ENCODE data around the gene LDB2.
"Not testable (repeated sequence)": the region's sequence is repeated elsewhere in the genome, so short reads cannot be mapped to it uniquely, and the experiment has no call there.

LDB2 gene

GRCh38 chr4:16572631-16573030 is 325.8 kb downstream of the LDB2 start:
- Histone ChIP-seq H3K9ac (ENCODE audit: low read depth, low read length, poor library complexity, severe bottlenecking) (no peak overlapping the region), H4K20me1 (ENCODE audit: insufficient read depth, low read length, poor library complexity, severe bottlenecking) (no peaks in the 10 kb centered on the region), H3K4me1 (ENCODE audit: insufficient read depth, low read length, poor library complexity, severe bottlenecking) (no peaks in the 10 kb centered on the region), H3K4me3 (ENCODE audit: low read length, poor library complexity, severe bottlenecking) (no peak overlapping the region), H3K36me3 (ENCODE audit: insufficient read depth, low read length) (no peaks in the 10 kb centered on the region), H3K79me2 (ENCODE audit: insufficient read depth, low read length) (no peaks in the 10 kb centered on the region), H3K9me3 (ENCODE audit: insufficient read depth, low read depth, low read length) (no peaks in the 10 kb centered on the region), H3K4me2 (ENCODE audit: low read depth, low read length, poor library complexity, severe bottlenecking) (no peak overlapping the region), H3F3A (ENCODE audit: low read depth) (no peaks in the 10 kb centered on the region), H3K9me2 (replicated peaks; ENCODE audit: low read depth, low read length) (no peaks in the 10 kb centered on the region), H3K27me3 (ENCODE audit: insufficient read depth, low read length, poor library complexity, severe bottlenecking) (no peaks in the 10 kb centered on the region), H2AFZ (ENCODE audit: low read length) (no peak overlapping the region)
- no peak for TF ChIP-seq EZH2phosphoT487 (IDR thresholded peaks at IDR 0.05; ENCODE audit: borderline replicate concordance)
- no peak for TF ChIP-seq CTCF (conservative IDR thresholded peaks at IDR 0.05; ENCODE audit: low read length)

GRCh38 chr4:16572161-16572560 is 326.3 kb downstream of the LDB2 start:
- H4K20me1 ChIP-seq (ENCODE audit: insufficient read depth, low read length, poor library complexity, severe bottlenecking) = no peaks in the 10 kb centered on the region
- H3F3A ChIP-seq (ENCODE audit: low read depth) = no peaks in the 10 kb centered on the region
- no peaks in the 10 kb centered on the region for H3K9me3 ChIP-seq (ENCODE audit: insufficient read depth, low read depth, low read length)
- no peaks in the 10 kb centered on the region for H3K79me2 ChIP-seq (ENCODE audit: insufficient read depth, low read length)
- H3K9me2 ChIP-seq (replicated peaks; ENCODE audit: low read depth, low read length) = no peaks in the 10 kb centered on the region
- no peaks in the 10 kb centered on the region for H3K4me1 ChIP-seq (ENCODE audit: insufficient read depth, low read length, poor library complexity, severe bottlenecking)
- no peak overlapping the region for H3K4me2 ChIP-seq (ENCODE audit: low read depth, low read length, poor library complexity, severe bottlenecking)
- no peaks in the 10 kb centered on the region for H3K27me3 ChIP-seq (ENCODE audit: insufficient read depth, low read length, poor library complexity, severe bottlenecking)
- no peak overlapping the region for H3K4me3 ChIP-seq (ENCODE audit: low read length, poor library complexity, severe bottlenecking)
- TF ChIP-seq EZH2phosphoT487 (IDR thresholded peaks at IDR 0.05; ENCODE audit: borderline replicate concordance) (no peak), CTCF (conservative IDR thresholded peaks at IDR 0.05; ENCODE audit: low read length) (no peak)
- H3K9ac ChIP-seq (ENCODE audit: low read depth, low read length, poor library complexity, severe bottlenecking) = no peak overlapping the region
- H2AFZ ChIP-seq (ENCODE audit: low read length) = no peak overlapping the region
- H3K36me3 ChIP-seq (ENCODE audit: insufficient read depth, low read length) = no peaks in the 10 kb centered on the region

GRCh38 chr4:16569790-16570189 is 328.7 kb downstream of the LDB2 start:
- no peak overlapping the region for H3K9ac ChIP-seq (ENCODE audit: low read depth, low read length, poor library complexity, severe bottlenecking)
- no peak overlapping the region for H2AFZ ChIP-seq (ENCODE audit: low read length)
- H3K79me2 ChIP-seq (ENCODE audit: insufficient read depth, low read length) = no peaks in the 10 kb centered on the region
- H3K4me1 ChIP-seq (ENCODE audit: insufficient read depth, low read length, poor library complexity, severe bottlenecking) = no peaks in the 10 kb centered on the region
- H3K9me3 ChIP-seq (ENCODE audit: insufficient read depth, low read depth, low read length) = no peaks in the 10 kb centered on the region
- H4K20me1 ChIP-seq (ENCODE audit: insufficient read depth, low read length, poor library complexity, severe bottlenecking) = no peaks in the 10 kb centered on the region
- no peak overlapping the region for H3K4me3 ChIP-seq (ENCODE audit: low read length, poor library complexity, severe bottlenecking)
- no peaks in the 10 kb centered on the region for H3K9me2 ChIP-seq (replicated peaks; ENCODE audit: low read depth, low read length)
- no peaks in the 10 kb centered on the region for H3F3A ChIP-seq (ENCODE audit: low read depth)
- TF ChIP-seq CTCF (conservative IDR thresholded peaks at IDR 0.05; ENCODE audit: low read length) (no peak), EZH2phosphoT487 (IDR thresholded peaks at IDR 0.05; ENCODE audit: borderline replicate concordance) (no peak)
- H3K4me2 ChIP-seq (ENCODE audit: low read depth, low read length, poor library complexity, severe bottlenecking) = no peak overlapping the region
- H3K36me3 ChIP-seq (ENCODE audit: insufficient read depth, low read length) = no peaks in the 10 kb centered on the region
- no peaks in the 10 kb centered on the region for H3K27me3 ChIP-seq (ENCODE audit: insufficient read depth, low read length, poor library complexity, severe bottlenecking)

GRCh38 chr4:16557316-16557715 is 341.1 kb downstream of the LDB2 start:
- H2AFZ ChIP-seq (ENCODE audit: low read length); H3K4me2 ChIP-seq (ENCODE audit: low read depth, low read length, poor library complexity, severe bottlenecking); H3K4me3 ChIP-seq (ENCODE audit: low read length, poor library complexity, severe bottlenecking); H3K36me3 ChIP-seq (ENCODE audit: insufficient read depth, low read length); H3K9me2 ChIP-seq (replicated peaks; ENCODE audit: low read depth, low read length); H3K27me3 ChIP-seq (ENCODE audit: insufficient read depth, low read length, poor library complexity, severe bottlenecking); H4K20me1 ChIP-seq (ENCODE audit: insufficient read depth, low read length, poor library complexity, severe bottlenecking); H3K79me2 ChIP-seq (ENCODE audit: insufficient read depth, low read length); H3K9ac ChIP-seq (ENCODE audit: low read depth, low read length, poor library complexity, severe bottlenecking); H3K4me1 ChIP-seq (ENCODE audit: insufficient read depth, low read length, poor library complexity, severe bottlenecking); H3F3A ChIP-seq (ENCODE audit: low read depth); H3K9me3 ChIP-seq (ENCODE audit: insufficient read depth, low read depth, low read length): not testable (repeated sequence)

Data from Loucy (cell line).